OCI-LY7 (cell line): ENCODE measurements around the gene XRN1. TPM values are rescaled to one million over a fixed set of nuclear protein-coding genes. Genes with fewer than 3 reads are reported as not detected.
"Not testable (repeated sequence)": the region's sequence is repeated elsewhere in the genome, so short reads cannot be mapped to it uniquely, and the experiment has no call there.

Source experiments
- BruUV-seq: library from RNA; stranded (reverse); fragments of 400-500 nt; replicated peaks from 2 replicates; lab custom pipeline; 2021; lab: Mats Ljungman, UMichigan
- CTCF ChIA-PET: fragments of 300-600 bp; sonication (Branson Sonifier 250); formaldehyde crosslinking; loops from one replicate; lab custom pipeline; 2022; ENCODE audit warnings: antibody characterized with exemption; ENCODE audit not compliant: unreplicated experiment; lab: Charles Lee
- POLR2A ChIA-PET: fragments of 300-600 bp; sonication (Branson Sonifier 250); formaldehyde crosslinking; loops from one replicate; lab custom pipeline; 2022; ENCODE audit warnings: antibody characterized with exemption; lab: Charles Lee
- DNase-seq: peaks from one replicate; pipeline ENCODE4 v3.0.0-alpha.2; 2015; ENCODE audit warnings: low spot score
- H2AFZ ChIP-seq: fragments of 200-600 bp; sonication (generic), shearing (Covaris generic); 2 replicates; pipeline ENCODE4 v1.6.1; 2014; ENCODE audit warnings: mild to moderate bottlenecking, antibody characterized with exemption, low read length, moderate library complexity
- H3K27ac ChIP-seq: fragments of 200-600 bp; sonication (generic); 2 replicates; pipeline ENCODE4 v1.5.1; 2014; ENCODE audit warnings: mixed run types, low read depth, mild to moderate bottlenecking, moderate library complexity, low read length, inconsistent platforms; ENCODE audit not compliant: poor library complexity, severe bottlenecking
- H3K36me3 ChIP-seq: fragments of 200-600 bp; sonication (generic); 2 replicates; pipeline ENCODE4 v1.6.1; 2014; ENCODE audit warnings: mild to moderate bottlenecking, antibody characterized with exemption, low read length, moderate library complexity, mixed read lengths; ENCODE audit not compliant: insufficient read depth
- H3K4me1 ChIP-seq: fragments of 200-600 bp; sonication (generic); 2 replicates; pipeline ENCODE4 v1.5.1; 2014; ENCODE audit warnings: mild to moderate bottlenecking, low read length; ENCODE audit not compliant: insufficient read depth, poor library complexity, severe bottlenecking
- H3K4me2 ChIP-seq: fragments of 200-600 bp; sonication (generic); 2 replicates; pipeline ENCODE4 v1.6.1; 2014; ENCODE audit warnings: mild to moderate bottlenecking, low read length
- H3K4me3 ChIP-seq: fragments of 200-600 bp; sonication (generic); 2 replicates; pipeline ENCODE4 v1.5.1; 2014; ENCODE audit warnings: mild to moderate bottlenecking, low read depth, low read length; ENCODE audit not compliant: poor library complexity, severe bottlenecking
- H3K79me2 ChIP-seq: fragments of 200-600 bp; sonication (generic); 2 replicates; pipeline ENCODE4 v1.6.1; 2016; ENCODE audit warnings: low read depth, mild to moderate bottlenecking, low read length, moderate library complexity, mixed read lengths; ENCODE audit not compliant: insufficient read depth
- H3K9me2 ChIP-seq: fragments of 200-600 bp; sonication (generic); 2 replicates; pipeline ENCODE4 v1.6.1; 2016; ENCODE audit warnings: mild to moderate bottlenecking, low read length, mixed read lengths; ENCODE audit not compliant: insufficient read depth
- H3K9me3 ChIP-seq: fragments of 200-600 bp; sonication (generic); 2 replicates; pipeline ENCODE4 v1.6.1; 2014; ENCODE audit warnings: mild to moderate bottlenecking, mixed run types, low read length, mixed read lengths
- H4K20me1 ChIP-seq: fragments of 200-600 bp; sonication (generic); 2 replicates; pipeline ENCODE4 v1.6.1; 2014; ENCODE audit warnings: mild to moderate bottlenecking, antibody characterized with exemption, low read length, moderate library complexity, mixed read lengths; ENCODE audit not compliant: insufficient read depth
- CTCF ChIP-seq: fragments of 200-600 bp; sonication (generic); conservative IDR thresholded peaks from 2 replicates; pipeline ENCODE4 v1.5.1; 2014; ENCODE audit warnings: mild to moderate bottlenecking, antibody characterized with exemption, low read length, moderate library complexity, mixed read lengths
- EZH2phosphoT487 ChIP-seq: fragments of 200-600 bp; sonication (generic); IDR thresholded peaks from 2 replicates; pipeline ENCODE4 v1.6.1; 2018; ENCODE audit warnings: low read depth, borderline replicate concordance, mild to moderate bottlenecking, mixed run types, antibody characterized with exemption, low read length, moderate library complexity, mixed read lengths
- intact Hi-C: fragments of 100-400 bp; cut with micrococcal nuclease; formaldehyde crosslinking; loops from one replicate; pipeline ENCODE4 v1.10.0; 2022; ENCODE audit not compliant: unreplicated experiment
- total RNA-seq, 2 experiments: library from RNA; depleted of rRNA in 1 of 2; stranded (reverse); fragments of >200 nt in 1 of 2; shearing (Covaris generic) in 1 of 2; gene quantifications; 2 replicates each; pipeline ENCODE4 v1.2.3, GENCODE V29; 2014 to 2022

XRN1 gene
- total RNA-seq, 2 experiments from 2014 or later = 36.6 to 43.6 TPM

GRCh38 chr3:142315083-142315482, 132.8 kb downstream of the XRN1 start:
- Histone ChIP-seq H3K9me3 (no peaks in the 10 kb centered on the region), H3K9me2 (no peaks in the 10 kb centered on the region), H4K20me1 (no peaks in the 10 kb centered on the region), H3K27ac (no peak overlapping the region), H3K79me2 (no peaks in the 10 kb centered on the region), H3K4me1 (no peaks in the 10 kb centered on the region), H3K36me3 (peaks cover 18% of the 10 kb centered on the region; the same call in 1 of the 2 replicates), H3K4me3 (no peak overlapping the region), H3K4me2 (no peak overlapping the region), H2AFZ (no peak overlapping the region)
- no peak for TF ChIP-seq CTCF
- TF ChIP-seq EZH2phosphoT487 = no peak
- no TSS peak for BruUV-seq
- CTCF ChIA-PET = no interaction called here
- intact Hi-C loops = no loop called here
- no peak for DNase-seq
- POLR2A ChIA-PET = interaction anchor here (0.7 kb wide), 2 partner anchors 12 to 21 kb away, joined by 3 read pairs; no protein-coding TSS in a partner anchor

GRCh38 chr3:142310439-142310838, 137.4 kb downstream of the XRN1 start:
- no peak overlapping the region for H3K4me2 ChIP-seq
- no peak overlapping the region for H3K4me3 ChIP-seq
- no peak overlapping the region for H2AFZ ChIP-seq
- no peaks in the 10 kb centered on the region for H3K9me3 ChIP-seq
- no peaks in the 10 kb centered on the region for H3K79me2 ChIP-seq
- H3K36me3 ChIP-seq = peaks cover 13% of the 10 kb centered on the region; the same call in 1 of the 2 replicates
- H3K4me1 ChIP-seq = no peaks in the 10 kb centered on the region
- no peaks in the 10 kb centered on the region for H3K9me2 ChIP-seq
- no TSS peak for BruUV-seq
- no peak overlapping the region for H3K27ac ChIP-seq
- intact Hi-C loops = no loop called here
- TF ChIP-seq EZH2phosphoT487 = no peak
- no peak for TF ChIP-seq CTCF
- no peaks in the 10 kb centered on the region for H4K20me1 ChIP-seq
- CTCF ChIA-PET = no interaction called here
- no peak for DNase-seq
- POLR2A ChIA-PET = interaction anchor here (0.7 kb wide), 1 partner anchor 16 kb away, joined by 3 read pairs; no protein-coding TSS in a partner anchor

GRCh38 chr3:142302847-142303246, 145.0 kb downstream of the XRN1 start:
- H2AFZ ChIP-seq, CTCF ChIA-PET, H3K36me3 ChIP-seq, DNase-seq, H3K4me2 ChIP-seq, H3K9me2 ChIP-seq, H3K79me2 ChIP-seq, H3K4me1 ChIP-seq, BruUV-seq, H3K9me3 ChIP-seq, H3K27ac ChIP-seq, intact Hi-C loops, H4K20me1 ChIP-seq, H3K4me3 ChIP-seq: not testable (repeated sequence)
- POLR2A ChIA-PET = interaction anchor here (0.7 kb wide), 1 partner anchor 602 kb away, joined by 4 read pairs; no protein-coding TSS in a partner anchor
